ENCODE results near the gene SPATA20.

The SPATA20 gene

DNA sequence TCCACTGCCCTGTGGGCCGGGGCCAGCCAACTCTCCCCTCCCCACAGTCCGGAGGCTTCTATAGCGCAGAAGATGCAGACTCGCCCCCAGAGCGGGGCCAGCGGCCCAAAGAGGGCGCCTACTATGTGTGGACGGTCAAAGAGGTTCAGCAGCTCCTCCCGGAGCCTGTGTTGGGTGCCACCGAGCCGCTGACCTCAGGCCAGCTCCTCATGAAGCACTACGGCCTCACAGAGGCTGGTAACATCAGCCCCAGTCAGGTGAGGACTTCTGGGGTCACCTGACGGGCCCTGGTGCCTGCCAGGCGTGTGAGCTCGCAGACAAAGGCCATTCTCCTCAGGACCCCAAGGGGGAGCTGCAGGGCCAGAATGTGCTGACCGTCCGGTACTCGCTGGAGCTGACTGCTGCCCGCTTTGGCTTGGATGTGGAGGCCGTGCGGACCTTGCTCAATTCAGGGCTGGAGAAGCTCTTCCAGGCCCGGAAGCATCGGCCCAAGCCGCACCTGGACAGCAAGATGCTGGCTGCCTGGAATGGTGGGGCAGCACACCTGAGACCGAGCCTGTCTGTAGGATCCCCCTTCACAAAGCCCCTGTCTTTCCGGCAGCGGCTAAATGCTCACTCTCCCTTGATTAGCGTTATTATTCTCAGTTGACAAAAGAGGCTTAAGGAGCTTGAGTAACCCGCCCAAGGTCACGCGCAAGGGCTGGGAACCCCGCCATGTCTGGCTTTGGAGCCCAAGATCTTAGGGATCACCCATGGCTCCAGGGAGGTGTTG, 3.9 kb downstream of the SPATA20 start:
- TF ChIP-seq ZNF274 (IDR thresholded peaks at IDR 0.05; ENCODE audit: low read depth, low read length), result no peak
- H3K4me3 ChIP-seq (ENCODE audit: low read length), result no peak overlapping the region

DNA sequence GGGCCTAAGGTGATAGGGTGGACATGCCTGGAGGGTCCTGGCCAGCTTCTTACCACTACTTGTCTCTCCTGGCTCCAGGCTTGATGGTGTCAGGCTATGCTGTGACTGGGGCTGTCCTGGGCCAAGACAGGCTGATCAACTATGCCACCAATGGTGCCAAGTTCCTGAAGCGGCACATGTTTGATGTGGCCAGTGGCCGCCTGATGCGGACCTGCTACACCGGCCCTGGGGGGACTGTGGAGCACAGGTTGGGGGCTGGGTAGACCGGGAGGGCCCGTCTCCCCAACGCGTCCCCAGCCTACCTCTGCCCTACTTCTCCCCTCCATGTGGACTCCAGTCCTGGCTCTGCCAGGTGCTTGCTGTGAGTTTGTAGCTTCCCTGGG, 4.5 kb downstream of the SPATA20 start:
- TF ChIP-seq ZNF274 (IDR thresholded peaks at IDR 0.05; ENCODE audit: low read depth, low read length), result no peak
- H3K4me3 ChIP-seq (ENCODE audit: low read length), result no peak overlapping the region

DNA sequence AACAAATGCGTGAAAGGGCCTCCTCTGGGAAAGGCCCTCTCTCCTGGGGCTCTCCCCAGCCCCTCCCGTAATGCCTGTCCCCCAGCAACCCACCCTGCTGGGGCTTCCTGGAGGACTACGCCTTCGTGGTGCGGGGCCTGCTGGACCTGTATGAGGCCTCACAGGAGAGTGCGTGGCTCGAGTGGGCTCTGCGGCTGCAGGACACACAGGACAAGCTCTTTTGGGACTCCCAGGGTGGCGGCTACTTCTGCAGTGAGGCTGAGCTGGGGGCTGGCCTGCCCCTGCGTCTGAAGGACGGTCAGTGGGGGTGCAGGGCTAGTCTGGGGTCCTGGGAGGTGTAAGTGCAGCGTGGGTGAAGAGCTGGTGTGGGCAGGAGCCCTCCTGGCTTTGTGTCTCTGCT, 4.9 kb downstream of the SPATA20 start:
- no peak for TF ChIP-seq ZNF274 (IDR thresholded peaks at IDR 0.05; ENCODE audit: low read depth, low read length)
- no peak overlapping the region for H3K4me3 ChIP-seq (ENCODE audit: low read length)

DNA sequence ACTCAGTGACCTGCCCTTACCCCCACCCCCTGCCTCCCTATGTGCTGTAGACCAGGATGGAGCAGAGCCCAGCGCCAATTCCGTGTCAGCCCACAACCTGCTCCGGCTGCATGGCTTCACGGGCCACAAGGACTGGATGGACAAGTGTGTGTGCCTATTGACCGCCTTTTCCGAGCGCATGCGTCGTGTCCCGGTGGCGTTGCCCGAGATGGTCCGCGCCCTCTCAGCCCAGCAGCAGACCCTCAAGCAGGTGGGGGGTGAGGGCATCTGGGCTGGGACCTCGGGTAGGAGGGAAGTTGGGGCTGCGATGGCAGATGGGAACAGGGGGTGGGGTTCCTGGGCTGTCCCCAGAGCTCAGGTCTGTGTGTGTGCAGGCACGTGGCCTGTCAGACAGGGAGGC, 7.2 kb downstream of the SPATA20 start:
- no peak overlapping the region for H3K4me3 ChIP-seq (ENCODE audit: low read length)
- no peak for TF ChIP-seq ZNF274 (IDR thresholded peaks at IDR 0.05; ENCODE audit: low read depth, low read length)

DNA sequence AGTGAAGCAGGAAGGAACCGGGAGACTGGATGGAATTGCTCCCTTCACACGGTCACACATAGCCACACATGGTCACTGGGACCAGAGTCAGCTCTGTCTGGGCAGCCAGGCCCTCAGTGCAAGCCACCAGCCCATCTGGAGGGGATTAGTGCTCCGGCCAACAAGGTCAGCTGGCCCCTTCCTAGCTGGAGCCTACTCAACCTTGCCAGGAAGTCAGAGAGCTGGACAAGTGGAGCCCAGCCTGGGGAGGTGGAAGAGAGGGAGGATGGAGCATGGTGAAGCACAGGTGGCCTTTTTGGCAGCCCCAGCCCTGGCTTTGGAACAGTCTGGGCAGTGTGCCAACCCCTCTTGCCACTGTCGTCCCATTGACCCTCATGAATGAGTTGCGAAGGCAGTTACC, 9.8 kb downstream of the SPATA20 start:
- H3K4me3 ChIP-seq (ENCODE audit: low read length), result no peak overlapping the region
- TF ChIP-seq ZNF274 (IDR thresholded peaks at IDR 0.05; ENCODE audit: low read depth, low read length), result no peak

DNA sequence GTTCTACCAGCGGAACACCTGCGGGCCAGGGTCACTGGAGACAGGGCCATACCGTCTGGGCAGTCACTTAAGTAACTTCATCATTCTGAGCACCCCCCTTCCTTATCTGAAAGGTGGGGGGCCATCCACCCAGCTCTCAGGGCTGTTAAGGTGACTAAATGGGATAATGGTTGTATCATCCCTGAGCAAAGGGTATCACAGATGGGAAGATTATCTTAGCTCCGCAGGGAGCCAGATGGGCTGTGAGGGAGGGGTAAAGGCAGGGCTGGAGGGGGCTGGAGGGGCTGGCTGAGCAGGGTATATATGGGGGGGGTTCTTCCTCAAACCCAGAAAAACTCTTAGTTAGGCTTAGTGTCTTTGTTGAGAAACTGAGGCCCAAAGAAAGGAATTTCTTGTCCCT, 10.7 kb downstream of the SPATA20 start:
- no peak overlapping the region for H3K4me3 ChIP-seq (ENCODE audit: low read length)
- no peak for TF ChIP-seq ZNF274 (IDR thresholded peaks at IDR 0.05; ENCODE audit: low read depth, low read length)

DNA sequence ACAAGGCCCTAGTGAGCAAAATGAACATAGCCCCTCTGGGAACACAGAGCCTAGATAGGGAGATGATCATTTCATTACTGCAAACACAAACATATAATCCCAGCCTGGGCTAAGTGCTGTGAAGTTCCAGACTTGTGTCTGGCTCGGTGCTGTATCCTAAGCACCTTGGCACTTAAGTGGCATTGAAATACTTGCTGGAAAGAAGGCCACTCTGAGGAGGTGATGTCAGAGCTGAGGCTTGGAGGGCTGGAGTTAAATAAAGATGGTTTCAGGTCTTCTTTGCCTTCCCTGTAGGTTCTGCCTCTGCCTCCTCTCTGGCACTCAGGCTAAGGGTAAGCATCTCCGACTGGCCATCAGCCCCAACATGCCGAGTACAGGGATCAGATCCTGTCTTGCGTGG, 11.1 kb downstream of the SPATA20 start:
- no peak for TF ChIP-seq ZNF274 (IDR thresholded peaks at IDR 0.05; ENCODE audit: low read depth, low read length)
- no peak overlapping the region for H3K4me3 ChIP-seq (ENCODE audit: low read length)

DNA sequence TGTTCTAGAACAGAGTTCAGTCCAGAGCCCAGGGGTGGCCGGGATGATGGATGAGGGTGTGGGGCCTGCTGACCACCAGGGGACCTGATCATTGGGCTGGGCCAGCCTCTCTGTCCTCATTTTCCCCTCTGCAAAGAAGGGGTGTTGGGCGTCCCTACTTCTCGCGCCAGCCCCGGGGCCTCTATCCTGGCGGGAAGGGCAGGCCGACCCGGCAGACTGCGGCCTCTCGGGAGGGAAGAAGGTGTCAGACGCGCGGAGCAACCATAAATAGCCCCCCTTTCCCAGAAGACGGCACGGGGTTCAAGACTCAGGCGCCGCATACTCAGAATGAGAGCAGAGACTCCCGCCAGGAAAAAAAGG, 11.6 kb downstream of the SPATA20 start:
- TF ChIP-seq ZNF274 (IDR thresholded peaks at IDR 0.05; ENCODE audit: low read depth, low read length), result no peak
- H3K4me3 ChIP-seq (ENCODE audit: low read length), result no peak overlapping the region

DNA sequence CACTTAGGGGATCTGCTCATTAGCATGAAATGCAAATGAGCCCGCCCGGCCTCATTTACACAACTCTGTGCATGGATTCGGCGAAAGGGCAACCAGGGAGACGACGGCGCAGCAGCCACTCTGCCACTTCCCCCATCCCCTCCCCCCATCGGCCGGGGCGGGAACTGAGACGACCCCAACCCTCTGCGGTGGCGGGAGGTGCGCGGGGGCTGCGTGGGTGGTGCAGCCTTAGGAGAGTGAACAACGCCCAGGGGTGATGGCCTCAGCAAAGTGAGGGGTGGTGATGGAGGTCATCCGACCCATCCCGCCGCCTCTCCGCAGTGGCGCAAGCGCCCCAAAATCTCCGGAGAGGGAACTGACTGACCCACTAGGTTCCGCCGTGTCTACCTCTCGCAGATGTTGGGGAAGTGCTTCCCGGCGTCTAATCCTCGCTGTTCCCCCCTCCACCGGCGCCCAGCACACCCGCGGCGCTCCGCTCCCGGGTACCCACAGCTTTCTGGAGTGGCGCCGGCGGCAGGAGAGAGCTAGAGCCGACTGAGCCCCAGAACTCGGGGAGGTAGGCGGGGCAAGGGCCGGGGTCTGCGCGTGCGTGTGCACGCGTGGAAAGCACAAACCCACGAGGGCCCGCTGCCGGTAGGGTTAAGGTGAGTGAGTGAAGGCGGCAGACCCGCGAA, 12.1 kb downstream of the SPATA20 start:
- no peak overlapping the region for H3K4me3 ChIP-seq (ENCODE audit: low read length)
- TF ChIP-seq ZNF274 (IDR thresholded peaks at IDR 0.05; ENCODE audit: low read depth, low read length), result no peak

DNA sequence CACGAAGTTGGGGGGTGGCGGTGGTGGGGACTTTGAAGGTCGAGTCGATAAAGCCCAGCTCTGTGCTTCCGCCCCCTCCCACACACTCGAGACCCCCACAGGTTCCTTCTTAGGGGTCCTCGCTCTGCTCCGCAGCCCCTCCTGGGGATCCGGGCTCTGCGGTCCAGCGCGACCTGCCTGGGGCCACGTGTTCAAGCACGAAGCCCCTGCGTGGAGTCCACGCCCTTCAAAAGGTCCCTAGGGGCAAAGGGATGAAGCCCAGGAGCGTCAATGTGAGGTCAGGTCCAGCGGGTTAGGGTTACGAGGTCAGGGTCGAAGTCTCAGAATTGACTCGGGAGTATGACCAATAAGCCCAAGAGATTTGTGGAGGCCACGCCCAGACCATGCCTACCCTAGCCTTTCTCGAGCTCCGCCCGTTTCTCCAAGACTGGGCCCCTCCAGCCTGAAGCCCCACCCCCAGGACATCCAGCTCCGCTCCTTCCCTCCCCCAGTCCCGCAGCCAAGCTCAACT, 12.8 kb downstream of the SPATA20 start:
- no peak for TF ChIP-seq ZNF274 (IDR thresholded peaks at IDR 0.05; ENCODE audit: low read depth, low read length)
- peak overlapping the region; percentile 29; the same call in 1 of the 2 replicates for H3K4me3 ChIP-seq (ENCODE audit: low read length)

DNA sequence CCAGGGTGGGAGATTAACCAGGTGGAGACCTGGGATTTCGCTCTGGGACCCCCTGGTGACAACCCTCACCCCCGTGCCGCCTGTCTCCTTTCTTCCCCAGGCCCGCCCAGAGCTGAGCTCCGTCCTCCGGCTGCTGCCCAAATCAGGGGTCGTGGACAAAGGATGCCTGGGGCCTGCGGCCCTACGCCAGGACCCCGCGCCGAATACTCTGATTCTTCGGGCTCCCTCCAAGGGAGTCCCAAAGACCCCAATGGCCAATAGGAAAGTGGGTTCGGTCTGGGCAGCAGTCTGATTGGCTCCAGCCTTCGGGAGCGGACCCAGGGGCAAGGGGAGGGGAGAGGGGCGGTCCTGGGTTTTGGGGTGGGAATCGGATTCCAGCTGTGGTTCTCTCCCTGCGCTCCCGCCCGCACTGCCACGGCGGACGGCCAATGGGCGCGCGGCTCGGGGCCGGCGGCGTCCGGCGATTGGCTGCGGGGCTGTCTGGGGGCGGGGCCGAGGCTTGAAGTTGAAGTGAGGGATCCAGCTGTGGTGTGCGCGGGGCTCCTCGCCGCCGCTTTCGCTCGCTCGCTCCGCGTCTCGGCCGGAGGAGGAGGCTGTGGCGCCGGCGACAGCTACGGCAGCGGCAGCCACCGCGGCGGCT, 13.3 kb downstream of the SPATA20 start, which contains the start of gene CACNA1G:
Gene CACNA1G (plus strand): TSS at position 531 of the 640 bp plus-strand sequence. CDS start 745 bp downstream, outside the sequence.
- no peak for TF ChIP-seq ZNF274 (IDR thresholded peaks at IDR 0.05; ENCODE audit: low read depth, low read length)
- H3K4me3 ChIP-seq (ENCODE audit: low read length), result peak within 1 kb of the TSS; percentile 29

DNA sequence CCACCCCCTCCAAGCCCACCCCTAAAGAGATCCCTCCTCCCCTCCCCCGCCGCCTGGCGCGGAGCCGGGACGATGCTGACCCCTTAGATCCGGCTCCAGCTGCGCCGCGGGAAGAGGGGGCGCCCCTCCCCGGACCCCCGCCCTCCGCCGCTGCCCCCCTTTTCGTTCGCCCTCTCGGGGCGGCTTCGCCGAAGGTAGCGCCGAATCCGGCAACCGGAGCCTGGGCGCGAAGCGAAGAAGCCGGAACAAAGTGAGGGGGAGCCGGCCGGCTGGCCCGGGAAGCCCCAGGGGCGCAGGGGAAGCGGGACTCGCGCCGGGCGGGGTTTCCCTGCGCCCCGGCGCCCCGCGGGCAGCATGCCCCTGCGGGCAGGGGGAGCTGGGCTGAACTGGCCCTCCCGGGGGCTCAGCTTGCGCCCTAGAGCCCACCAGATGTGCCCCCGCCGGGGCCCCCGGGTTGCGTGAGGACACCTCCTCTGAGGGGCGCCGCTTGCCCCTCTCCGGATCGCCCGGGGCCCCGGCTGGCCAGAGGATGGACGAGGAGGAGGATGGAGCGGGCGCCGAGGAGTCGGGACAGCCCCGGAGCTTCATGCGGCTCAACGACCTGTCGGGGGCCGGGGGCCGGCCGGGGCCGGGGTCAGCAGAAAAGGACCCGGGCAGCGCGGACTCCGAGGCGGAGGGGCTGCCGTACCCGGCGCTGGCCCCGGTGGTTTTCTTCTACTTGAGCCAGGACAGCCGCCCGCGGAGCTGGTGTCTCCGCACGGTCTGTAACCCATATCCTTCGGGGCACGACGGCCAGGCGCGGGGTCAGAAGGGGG, 14.2 kb downstream of the SPATA20 start:
- peak overlapping the region; percentile 23 for H3K4me3 ChIP-seq (ENCODE audit: low read length)
- no peak for TF ChIP-seq ZNF274 (IDR thresholded peaks at IDR 0.05; ENCODE audit: low read depth, low read length)

DNA sequence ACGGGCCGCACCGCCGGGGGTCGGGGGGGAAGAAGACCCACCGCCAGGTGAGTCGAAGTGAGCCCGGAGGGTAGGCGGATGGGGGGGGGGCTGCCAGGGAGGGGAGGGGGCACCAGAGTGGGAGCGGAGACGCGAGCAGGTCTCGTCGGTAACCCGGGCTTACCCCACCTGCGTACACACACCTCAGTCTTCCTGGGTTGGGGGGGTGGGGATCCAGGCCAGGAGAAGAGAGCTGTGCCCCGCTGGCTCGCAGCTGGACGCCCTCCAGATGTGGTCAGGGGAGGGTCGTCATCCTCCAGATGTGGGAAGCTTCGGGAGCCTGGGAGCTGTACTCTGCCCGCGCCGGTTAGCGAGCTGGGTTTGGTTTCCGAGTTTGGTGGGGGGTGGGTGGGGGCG, 14.8 kb downstream of the SPATA20 start:
- TF ChIP-seq ZNF274 (IDR thresholded peaks at IDR 0.05; ENCODE audit: low read depth, low read length), result no peak
- no peak overlapping the region for H3K4me3 ChIP-seq (ENCODE audit: low read length)

Data from GM08714 (cell line).